H1 (cell line): ENCODE measurements around the gene SSPN.

Experiments used
- EGR1 ChIP-seq: IDR thresholded peaks from 2 replicates; pipeline ENCODE4 v1.6.1; 2011; ENCODE audit warnings: low read depth, low read length, borderline replicate concordance
- EP300 ChIP-seq, 2 experiments: IDR thresholded peaks; 1 replicate in 1 of 2; 2 replicates in 1 of 2; pipeline ENCODE4 v1.6.1; 2011 to 2012; ENCODE audit warnings: low read depth in 2 of 2, low read length in 2 of 2, mild to moderate bottlenecking in 2 of 2, borderline replicate concordance in 1 of 2, inconsistent platforms in 1 of 2, moderate library complexity in 1 of 2
- FOSL1 ChIP-seq: IDR thresholded peaks from 2 replicates; pipeline ENCODE4 v1.6.1; 2011; ENCODE audit warnings: mild to moderate bottlenecking, low read depth, low read length, moderate library complexity; ENCODE audit not compliant: insufficient read depth
- JUND ChIP-seq: IDR thresholded peaks from 2 replicates; pipeline ENCODE4 v1.6.1; 2011; ENCODE audit warnings: mild to moderate bottlenecking, improper control_type of control experiment, low read length
- NANOG ChIP-seq: IDR thresholded peaks from 2 replicates; pipeline ENCODE4 v1.6.1; 2011; ENCODE audit warnings: low read length, low read depth, mild to moderate bottlenecking, inconsistent platforms; ENCODE audit not compliant: insufficient read depth, poor library complexity, severe bottlenecking
- POLR2A ChIP-seq, 2 experiments: IDR thresholded peaks; 1 replicate in 1 of 2; 2 replicates in 1 of 2; pipeline ENCODE4 v1.6.1; 2011; ENCODE audit warnings: low read depth in 2 of 2, low read length in 2 of 2, mild to moderate bottlenecking in 2 of 2; ENCODE audit errors: control extremely low read depth in 1 of 2
- POLR2AphosphoS5 ChIP-seq: IDR thresholded peaks from 2 replicates; pipeline ENCODE4 v1.6.1; 2011; ENCODE audit warnings: low read depth, low read length
- RNF2 ChIP-seq: fragments of 200-900, 300-1000 bp; sonication (generic); IDR thresholded peaks from 2 replicates; pipeline ENCODE4 v1.7.1; 2016; ENCODE audit warnings: borderline replicate concordance, low read depth, mild to moderate bottlenecking, antibody characterized with exemption, low read length; ENCODE audit not compliant: poor library complexity, severe bottlenecking; ENCODE audit errors: missing control alignments
- TF ChIP-seq, protein P1 (sequence below), 3 experiments: IDR thresholded peaks; 1 replicate in 2 of 3; 2 replicates in 1 of 3; pipeline versions ENCODE4 v1.5.1 to v1.6.1; 2011; ENCODE audit warnings: low read length in 3 of 3, mild to moderate bottlenecking in 3 of 3, inconsistent platforms in 2 of 3, low read depth in 1 of 3, moderate library complexity in 1 of 3; ENCODE audit not compliant: insufficient read depth in 1 of 3; ENCODE audit errors: control extremely low read depth in 1 of 3
- TF ChIP-seq, protein P2 (sequence below): IDR thresholded peaks from 2 replicates; pipeline ENCODE4 v1.6.1; 2011; ENCODE audit warnings: low read depth, mild to moderate bottlenecking, low read length; ENCODE audit not compliant: insufficient read depth

GRCh38 chr12:26198742-26199141, 3.4 kb downstream of the SSPN start:
- TF ChIP-seq POLR2A (IDR thresholded peaks at IDR 0.05; ENCODE audit: control extremely low read depth in 1 of 2, low read depth in 2 of 2, low read length in 2 of 2) (no peak), FOSL1 (no peak), RNF2 (no peak), JUND (no peak), EGR1 (no peak), NANOG (no peak), EP300 (IDR thresholded peaks at IDR 0.05; ENCODE audit: borderline replicate concordance in 1 of 2, low read depth in 2 of 2, low read length in 2 of 2) (no peak), POLR2AphosphoS5 (no peak)
- TF ChIP-seq, protein P1, sequence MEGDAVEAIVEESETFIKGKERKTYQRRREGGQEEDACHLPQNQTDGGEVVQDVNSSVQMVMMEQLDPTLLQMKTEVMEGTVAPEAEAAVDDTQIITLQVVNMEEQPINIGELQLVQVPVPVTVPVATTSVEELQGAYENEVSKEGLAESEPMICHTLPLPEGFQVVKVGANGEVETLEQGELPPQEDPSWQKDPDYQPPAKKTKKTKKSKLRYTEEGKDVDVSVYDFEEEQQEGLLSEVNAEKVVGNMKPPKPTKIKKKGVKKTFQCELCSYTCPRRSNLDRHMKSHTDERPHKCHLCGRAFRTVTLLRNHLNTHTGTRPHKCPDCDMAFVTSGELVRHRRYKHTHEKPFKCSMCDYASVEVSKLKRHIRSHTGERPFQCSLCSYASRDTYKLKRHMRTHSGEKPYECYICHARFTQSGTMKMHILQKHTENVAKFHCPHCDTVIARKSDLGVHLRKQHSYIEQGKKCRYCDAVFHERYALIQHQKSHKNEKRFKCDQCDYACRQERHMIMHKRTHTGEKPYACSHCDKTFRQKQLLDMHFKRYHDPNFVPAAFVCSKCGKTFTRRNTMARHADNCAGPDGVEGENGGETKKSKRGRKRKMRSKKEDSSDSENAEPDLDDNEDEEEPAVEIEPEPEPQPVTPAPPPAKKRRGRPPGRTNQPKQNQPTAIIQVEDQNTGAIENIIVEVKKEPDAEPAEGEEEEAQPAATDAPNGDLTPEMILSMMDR (IDR thresholded peaks at IDR 0.05; ENCODE audit: control extremely low read depth in 1 of 3, insufficient read depth in 1 of 3, low read depth in 1 of 3, low read length in 3 of 3) = no peak
- TF ChIP-seq, protein P2, sequence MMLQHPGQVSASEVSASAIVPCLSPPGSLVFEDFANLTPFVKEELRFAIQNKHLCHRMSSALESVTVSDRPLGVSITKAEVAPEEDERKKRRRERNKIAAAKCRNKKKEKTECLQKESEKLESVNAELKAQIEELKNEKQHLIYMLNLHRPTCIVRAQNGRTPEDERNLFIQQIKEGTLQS = no peak
